NCI-H1436 (cell line): ENCODE measurements around the gene NEK8.
A peak's percentile ranks its signal among the peaks of the same experiment; 100 is the strongest.
"Not testable (repeated sequence)": the region's sequence is repeated elsewhere in the genome, so short reads cannot be mapped to it uniquely, and the experiment has no call there.

Experiments
- DNase-seq: peaks from one replicate; lab custom pipeline; 2025; lab: John Stamatoyannopoulos, UW

Gene NEK8

DNA sequence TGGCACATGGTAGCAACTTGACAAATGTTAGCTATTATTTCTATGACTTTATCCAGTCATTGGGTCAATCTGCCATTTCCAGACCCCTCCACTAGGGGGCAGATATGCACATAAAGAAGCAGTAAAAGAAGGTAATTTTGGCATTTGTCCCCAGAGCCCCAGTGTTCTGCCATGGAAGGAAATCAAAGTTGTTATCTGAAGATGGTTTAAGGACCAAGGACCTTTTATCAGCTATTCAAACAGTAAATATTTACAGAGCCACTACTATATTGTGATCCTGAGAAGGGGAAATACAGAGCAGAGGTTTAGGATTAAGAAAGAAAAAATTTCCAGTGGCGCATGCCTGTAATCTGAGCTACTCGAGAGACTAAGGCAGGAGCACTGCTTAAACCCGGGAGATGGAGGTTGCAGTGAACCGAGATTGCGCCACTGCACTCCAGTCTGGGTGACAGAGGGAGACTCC lies 35.2 kb downstream of the NEK8 start:
- DNase-seq: peak; percentile 87

DNA sequence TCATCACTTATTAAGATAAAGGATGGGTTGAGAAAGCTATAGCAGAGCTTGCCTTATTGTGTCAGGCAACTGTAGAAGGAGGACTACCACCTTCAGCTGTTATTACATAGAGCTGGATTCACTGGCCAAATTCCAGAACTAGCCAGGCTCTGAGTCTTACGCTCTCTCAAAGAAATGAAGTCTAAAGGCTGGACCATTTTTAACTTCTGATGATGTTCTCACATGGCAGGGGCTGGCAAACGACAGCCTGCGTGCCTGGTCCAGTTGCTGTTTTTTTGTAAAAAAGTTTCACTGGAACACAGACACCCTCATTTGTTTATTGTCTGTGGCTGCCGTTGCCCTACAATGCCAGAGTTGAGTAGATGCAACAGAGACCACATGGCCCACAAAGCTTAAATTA lies 36.5 kb downstream of the NEK8 start:
- DNase-seq: no peak

DNA sequence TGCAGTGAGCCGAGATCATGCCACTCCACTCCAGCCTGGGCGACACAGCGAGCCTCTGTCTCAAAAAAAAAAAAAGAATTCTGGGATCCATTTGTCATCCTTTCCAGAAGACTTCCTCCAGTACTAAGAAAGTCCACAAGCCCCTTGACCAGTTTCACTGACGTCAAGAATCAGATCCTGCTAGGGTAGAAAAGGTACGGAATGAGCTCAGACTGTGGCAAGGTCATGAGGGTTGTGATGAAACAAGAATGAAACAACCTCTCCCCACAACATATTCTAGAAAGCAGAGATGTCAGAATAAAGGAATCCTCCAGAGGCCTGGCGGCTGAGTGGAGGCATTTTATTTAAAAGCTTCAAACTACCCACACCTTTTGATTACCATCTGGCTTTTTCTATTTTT lies 45.1 kb downstream of the NEK8 start:
- DNase-seq: no peak

DNA sequence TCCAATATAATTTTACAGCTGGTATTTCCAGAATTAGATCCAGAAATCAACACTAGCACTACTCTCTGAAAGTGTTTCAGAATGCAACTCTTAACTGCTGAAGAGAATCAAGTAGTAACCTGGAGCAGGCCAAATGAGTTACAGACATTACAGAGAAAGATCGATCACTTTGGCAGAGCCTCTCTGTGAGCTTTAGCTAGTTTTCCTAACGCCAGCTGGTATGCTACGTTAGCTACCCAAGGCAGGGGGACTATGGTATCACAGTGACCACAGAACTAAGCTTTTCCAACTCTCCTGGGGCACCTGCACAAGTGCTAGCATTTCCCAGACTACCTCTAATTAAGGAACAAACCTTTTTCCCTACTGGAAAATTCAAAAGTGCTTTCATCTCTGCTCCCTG lies 45.6 kb downstream of the NEK8 start:
- no peak for DNase-seq

DNA sequence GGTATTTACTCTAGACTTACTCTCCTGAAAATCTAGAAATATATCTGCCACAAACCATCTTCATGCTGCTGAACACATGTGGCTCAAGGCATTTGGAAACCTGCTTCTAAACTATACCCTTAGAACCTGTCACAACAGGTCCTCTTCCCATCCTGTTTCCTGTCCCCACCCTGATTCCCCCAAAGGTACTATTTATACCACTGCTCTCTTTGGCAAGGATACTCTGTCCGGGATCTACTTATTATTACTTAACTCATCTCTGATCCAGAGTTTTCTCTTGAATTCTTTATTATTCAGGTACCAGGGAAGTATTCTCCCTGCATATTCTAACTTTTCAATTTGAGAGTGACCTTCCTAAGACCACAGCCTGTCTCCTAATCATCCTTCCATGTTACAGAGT lies 48.6 kb downstream of the NEK8 start:
- no peak for DNase-seq

DNA sequence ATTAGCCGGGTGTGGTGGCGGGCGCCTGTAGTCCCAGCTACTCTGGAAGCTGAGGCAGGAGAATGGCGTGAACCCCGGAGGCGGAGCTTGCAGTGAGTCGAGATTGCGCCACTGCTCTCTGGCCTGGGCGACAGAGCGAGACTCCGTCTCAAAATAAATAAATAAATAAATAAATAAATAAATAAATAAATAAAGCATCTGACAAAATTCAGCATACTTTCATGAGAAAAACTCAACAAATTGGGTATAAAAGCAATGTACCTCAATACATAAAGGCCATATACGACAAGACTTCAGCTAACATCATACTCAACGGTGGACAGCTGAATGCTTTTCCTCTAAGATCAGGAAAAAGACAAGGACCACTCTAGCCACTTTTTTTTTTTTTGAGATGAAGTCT lies 51.0 kb downstream of the NEK8 start:
- not testable (repeated sequence) for DNase-seq

DNA sequence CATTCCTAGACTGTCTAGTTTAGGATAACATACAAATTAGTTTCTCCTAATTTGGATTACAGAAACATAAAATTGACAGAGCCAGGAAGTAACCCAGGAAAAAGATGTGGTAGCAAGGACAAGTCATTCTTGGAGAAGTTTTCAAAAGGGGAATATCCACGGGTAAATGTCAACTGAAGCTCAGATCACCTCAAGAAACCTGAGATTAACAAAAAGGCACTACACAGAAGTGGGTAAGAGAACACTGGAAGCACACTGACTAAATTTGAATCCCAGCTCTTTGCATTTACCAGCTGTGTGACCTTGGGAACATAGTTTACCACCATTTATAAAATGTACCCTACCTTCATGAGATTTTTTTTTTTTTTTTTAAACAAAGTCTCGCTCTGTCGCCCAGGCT lies 54.6 kb downstream of the NEK8 start:
- DNase-seq: no peak

DNA sequence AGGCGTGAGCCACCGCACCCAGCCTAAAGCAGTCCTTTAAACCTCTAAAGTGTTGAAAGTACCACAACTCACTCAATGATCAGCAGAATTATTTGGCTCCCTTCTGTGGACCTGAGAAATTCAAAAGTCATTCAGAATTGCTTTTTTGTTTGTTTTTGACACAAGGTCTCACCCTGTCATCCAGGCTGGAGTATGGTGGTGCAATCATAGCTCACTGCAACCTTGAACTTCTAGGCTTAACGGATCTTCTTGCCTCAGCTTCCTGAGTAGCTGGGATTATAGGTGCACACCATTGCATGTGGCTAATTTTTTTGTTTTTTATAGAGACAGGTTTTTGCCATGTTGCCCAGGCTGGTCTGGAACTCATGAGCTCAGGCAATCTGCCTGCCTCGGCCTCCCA lies 59.5 kb downstream of the NEK8 start:
- no peak for DNase-seq
